Activated CD8-positive, alpha-beta T cell treated with anti-CD3 and anti-CD28 coated beads, Interleukin-2, amount 10 ng/mL, durations not matched to agents 7 days and 5 days (primary cell): ENCODE data around the gene DAPK2. TPM values are rescaled to one million over a fixed set of nuclear protein-coding genes. Genes with fewer than 3 reads are reported as not detected.
"Not testable (repeated sequence)": the region's sequence is repeated elsewhere in the genome, so short reads cannot be mapped to it uniquely, and the experiment has no call there.

Experiments used
- ATAC-seq: fragments of 150-1000 bp; cut with Tn5 transposase; one replicate; pipeline ENCODE4 v1.10.0; 2021; ENCODE audit warnings: moderate library complexity
- CTCF ChIA-PET: fragments of 350-600 bp; sonication (Branson Sonifier 250); formaldehyde crosslinking; loops from one replicate; lab custom pipeline; 2021; ENCODE audit warnings: antibody characterized with exemption; lab: Charles Lee
- POLR2A ChIA-PET: fragments of 350-600 bp; sonication (Branson Sonifier 250); formaldehyde crosslinking; loops from one replicate; lab custom pipeline; 2021; ENCODE audit warnings: antibody characterized with exemption; lab: Charles Lee
- DNase-seq: peaks from one replicate; pipeline ENCODE4 v3.0.0-alpha.2; 2020
- H3K27ac Mint-ChIP-seq: one replicate; pipeline ENCODE4 v1.8.0; 2021; ENCODE audit warnings: mild to moderate bottlenecking, mixed read lengths
- H3K27me3 Mint-ChIP-seq: one replicate; pipeline ENCODE4 v1.8.0; 2021; ENCODE audit warnings: low read depth, mixed read lengths
- H3K36me3 Mint-ChIP-seq: one replicate; pipeline ENCODE4 v1.8.0; 2021; ENCODE audit warnings: low read depth, mixed read lengths
- H3K4me1 Mint-ChIP-seq: one replicate; pipeline ENCODE4 v1.8.0; 2021; ENCODE audit warnings: low read depth, mixed read lengths
- H3K4me3 Mint-ChIP-seq: one replicate; pipeline ENCODE4 v1.8.0; 2021; ENCODE audit warnings: mild to moderate bottlenecking, mixed read lengths
- H3K9me3 Mint-ChIP-seq: one replicate; pipeline ENCODE4 v1.8.0; 2022; ENCODE audit warnings: mixed read lengths; ENCODE audit not compliant: insufficient read depth
- total RNA-seq, 2 experiments: library from RNA; stranded (reverse); gene quantifications; one replicate each; pipeline ENCODE4 v1.2.3, GENCODE V29; 2021

DAPK2 gene
- total RNA-seq, 2 experiments from 2014 or later: 1.3 to 1.5 TPM

DNA sequence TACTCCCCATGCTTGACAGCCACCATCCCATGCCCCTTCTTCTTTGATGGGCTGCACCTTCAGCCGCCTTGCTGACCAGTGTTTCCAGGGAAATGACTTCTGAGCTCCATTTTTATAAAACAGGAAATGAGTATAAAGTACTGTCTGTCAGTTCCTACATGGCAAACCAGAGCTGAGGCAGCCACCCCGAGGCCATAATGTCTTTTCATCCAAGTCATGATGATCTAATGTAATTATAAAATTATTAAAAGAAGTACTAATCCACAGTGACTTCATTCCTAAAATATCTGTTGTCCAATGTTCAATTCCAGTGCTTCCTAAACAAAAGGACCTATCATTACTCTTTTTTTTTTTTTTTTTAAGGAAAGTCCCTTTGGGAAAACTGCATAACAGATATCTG, 137.3 kb downstream of the DAPK2 start:
- H3K4me1 Mint-ChIP-seq: peaks cover 30% of the 10 kb centered on the region
- ATAC-seq (no peak), DNase-seq (no peak)
- no peaks in the 10 kb centered on the region for H3K27me3 Mint-ChIP-seq
- H3K27ac Mint-ChIP-seq: no peak overlapping the region
- no peaks in the 10 kb centered on the region for H3K36me3 Mint-ChIP-seq
- CTCF ChIA-PET: interaction anchor here (1.3 to 2.4 kb wide), 4 partner anchors 12 to 101 kb away, joined by 3 to 7 read pairs (median 6); no protein-coding TSS in a partner anchor
- no peak overlapping the region for H3K4me3 Mint-ChIP-seq
- no peaks in the 10 kb centered on the region for H3K9me3 Mint-ChIP-seq
- POLR2A ChIA-PET: no interaction called here

DNA sequence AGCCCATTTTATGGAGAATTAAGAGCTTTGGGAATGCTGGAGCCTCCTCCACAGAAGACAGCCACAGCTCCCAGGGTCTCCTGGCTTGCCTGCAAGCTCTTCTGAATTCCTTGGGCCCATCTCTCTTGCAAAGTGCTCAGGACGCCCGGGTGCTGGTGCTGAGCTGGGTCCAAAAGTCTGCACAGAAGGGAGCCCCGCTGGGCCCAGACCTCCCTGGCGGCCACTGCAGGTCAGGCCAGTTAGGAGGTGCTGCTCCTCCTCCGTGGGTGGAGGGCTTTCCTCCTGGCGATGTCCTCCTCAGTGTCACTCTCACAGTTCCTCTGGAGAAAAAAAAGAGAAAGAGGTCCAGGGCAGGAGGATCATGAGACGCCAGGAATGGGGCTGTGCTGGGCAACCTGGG, 138.0 kb downstream of the DAPK2 start:
- no peaks in the 10 kb centered on the region for H3K36me3 Mint-ChIP-seq
- ATAC-seq (no peak), DNase-seq (no peak)
- H3K9me3 Mint-ChIP-seq: no peaks in the 10 kb centered on the region
- peaks cover 30% of the 10 kb centered on the region for H3K4me1 Mint-ChIP-seq
- no peak overlapping the region for H3K27ac Mint-ChIP-seq
- H3K4me3 Mint-ChIP-seq: no peak overlapping the region
- ChIA-PET CTCF (interaction anchor here (1.3 to 2.4 kb wide), 3 partner anchors 13 to 37 kb away, joined by 6 to 7 read pairs (median 7); no protein-coding TSS in a partner anchor), POLR2A (no interaction called here)
- H3K27me3 Mint-ChIP-seq: no peaks in the 10 kb centered on the region

DNA sequence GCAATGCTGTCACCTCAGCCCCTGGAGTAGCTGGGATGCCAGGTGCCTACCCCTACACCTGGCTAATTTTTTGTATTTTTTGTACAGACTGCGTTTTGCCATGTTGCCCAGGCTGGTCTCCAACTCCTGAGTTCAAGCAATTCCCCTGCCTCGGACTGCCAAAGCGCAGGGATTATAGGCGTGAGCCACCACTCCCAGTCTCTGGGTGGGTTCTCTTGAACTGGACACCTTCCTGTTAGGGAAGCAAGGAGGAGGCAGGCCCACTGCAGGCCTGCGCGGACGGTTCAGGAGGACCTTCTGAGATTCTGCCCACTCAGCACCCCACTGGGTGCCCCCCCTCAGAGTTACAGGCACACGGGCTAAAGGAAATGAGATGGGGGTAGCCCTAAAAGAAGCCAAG, 138.8 kb downstream of the DAPK2 start:
- ChIA-PET CTCF (interaction anchor here (0.8 to 2.3 kb wide), 4 partner anchors 12 to 38 kb away, joined by 3 to 16 read pairs (median 4); no protein-coding TSS in a partner anchor), POLR2A (interaction anchor here (2.8 kb wide), 1 partner anchor 14 kb away, joined by 7 read pairs; no protein-coding TSS in a partner anchor)
- Mint-ChIP-seq H3K4me3 (no peak overlapping the region), H3K27me3 (no peaks in the 10 kb centered on the region), H3K4me1 (peaks cover 30% of the 10 kb centered on the region), H3K36me3 (no peaks in the 10 kb centered on the region), H3K27ac (peak overlapping the region; percentile 88), H3K9me3 (no peaks in the 10 kb centered on the region)
- DNase-seq (no peak), ATAC-seq (no peak)

DNA sequence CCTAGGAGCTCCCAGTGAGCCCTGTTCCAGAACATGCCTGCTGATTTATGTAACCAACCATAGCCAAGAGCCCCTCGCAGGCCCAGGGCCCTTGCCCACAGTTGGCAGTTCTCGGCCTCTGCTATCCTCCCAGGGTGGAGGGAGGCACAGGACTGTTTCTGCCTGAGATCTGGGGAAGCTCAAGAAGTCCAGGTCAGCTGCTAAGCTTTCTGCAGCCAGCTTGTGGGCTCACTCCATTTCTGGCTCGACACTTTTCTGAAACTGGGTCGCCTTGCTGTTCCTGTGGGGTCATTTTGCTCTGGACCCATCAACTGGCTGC, 140.1 kb downstream of the DAPK2 start:
- CTCF ChIA-PET: interaction anchor here (1.1 to 2.3 kb wide), 4 partner anchors 14 to 154 kb away, joined by 3 to 16 read pairs (median 5); no protein-coding TSS in a partner anchor
- H3K36me3 Mint-ChIP-seq: no peaks in the 10 kb centered on the region
- peaks cover 27% of the 10 kb centered on the region for H3K4me1 Mint-ChIP-seq
- no peak overlapping the region for H3K4me3 Mint-ChIP-seq
- DNase-seq (no peak), ATAC-seq (peak; percentile 61)
- POLR2A ChIA-PET: interaction anchor here (2.8 kb wide), 1 partner anchor 12 kb away, joined by 7 read pairs; no protein-coding TSS in a partner anchor
- H3K9me3 Mint-ChIP-seq: no peaks in the 10 kb centered on the region
- H3K27me3 Mint-ChIP-seq: no peaks in the 10 kb centered on the region
- peak overlapping the region; percentile 88 for H3K27ac Mint-ChIP-seq

DNA sequence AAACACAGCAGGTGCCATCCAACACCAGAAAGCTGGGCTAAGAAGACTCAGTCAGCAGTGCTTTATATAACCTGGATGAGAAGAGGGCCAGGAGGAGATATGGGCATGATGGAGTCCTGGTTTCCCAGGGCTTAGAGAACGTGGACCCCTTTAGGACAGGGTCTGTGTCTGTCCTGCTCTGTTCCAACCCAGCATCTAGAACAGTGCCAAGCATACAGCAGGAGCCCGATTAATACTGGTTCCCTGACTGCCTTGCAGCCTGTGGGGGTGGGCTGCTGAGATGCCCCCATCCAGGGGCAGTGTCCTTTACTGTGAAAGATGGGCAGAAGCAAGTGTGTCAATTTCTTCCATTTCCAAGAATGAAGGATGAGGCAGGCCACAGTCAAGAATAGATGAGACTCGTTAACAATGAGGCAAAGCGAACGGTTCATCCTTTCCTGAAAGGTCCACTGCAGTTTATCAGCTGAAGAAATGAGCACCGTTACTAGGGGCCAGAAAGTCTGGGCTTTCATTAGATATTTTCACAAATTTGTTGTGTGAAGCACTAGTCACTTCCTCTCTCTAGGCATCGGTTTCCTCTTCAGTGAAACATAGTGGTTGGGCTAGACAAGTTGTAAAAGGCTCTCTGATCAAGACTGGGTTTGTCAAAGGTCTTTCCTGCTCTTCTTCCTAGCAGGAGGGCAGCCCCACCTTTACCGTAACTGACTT, 140.6 kb downstream of the DAPK2 start:
- ChIA-PET POLR2A (interaction anchor here (2.8 kb wide), 1 partner anchor 12 kb away, joined by 7 read pairs; no protein-coding TSS in a partner anchor), CTCF (interaction anchor here (1.0 to 2.3 kb wide), 7 partner anchors 9 to 162 kb away, joined by 3 to 16 read pairs (median 4); no protein-coding TSS in a partner anchor)
- Mint-ChIP-seq H3K27me3 (no peaks in the 10 kb centered on the region), H3K4me3 (no peak overlapping the region), H3K27ac (peak overlapping the region; percentile 88), H3K36me3 (no peaks in the 10 kb centered on the region), H3K4me1 (peaks cover 27% of the 10 kb centered on the region), H3K9me3 (no peaks in the 10 kb centered on the region)
- peak; percentile 40 for DNase-seq
- peak; percentile 83 for ATAC-seq

DNA sequence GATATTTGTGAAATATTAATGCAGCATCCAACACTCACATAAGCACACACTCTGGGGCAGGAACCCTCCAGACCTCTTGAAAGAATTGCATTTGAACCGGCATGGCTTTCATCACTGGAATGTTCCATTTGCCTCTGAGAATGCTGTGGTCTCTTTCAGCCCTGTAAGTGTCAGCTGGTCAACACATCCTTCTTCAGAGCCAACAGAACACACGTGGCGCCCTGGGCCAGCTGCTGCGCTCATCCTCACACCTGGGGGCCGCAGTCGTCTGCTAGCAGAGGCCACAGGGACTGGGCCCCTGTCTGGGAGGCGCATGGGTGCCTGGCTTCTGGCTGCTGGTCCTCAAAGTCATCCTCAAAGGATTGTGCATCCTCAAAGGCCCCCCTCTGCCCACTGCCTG, 141.2 kb downstream of the DAPK2 start:
- H3K4me1 Mint-ChIP-seq: peaks cover 32% of the 10 kb centered on the region
- no peak for ATAC-seq

DNA sequence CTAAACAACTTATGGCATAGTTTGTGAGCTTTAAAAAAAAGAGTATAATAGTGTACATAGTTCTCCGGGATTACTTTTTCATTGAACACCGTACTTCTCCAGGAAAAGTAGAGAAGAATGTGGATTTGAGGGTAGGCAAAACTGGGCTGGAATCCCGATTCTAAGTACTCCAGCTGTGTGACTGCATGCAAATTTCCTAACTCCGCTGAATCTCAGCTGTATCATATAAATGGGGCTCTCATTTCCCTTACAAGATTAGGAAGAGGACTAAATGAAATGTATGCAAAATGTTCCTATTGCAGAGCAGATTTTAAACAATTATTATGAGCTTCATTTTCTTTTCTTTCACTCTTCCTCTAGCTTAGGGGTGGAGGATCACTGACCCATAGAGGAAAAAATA, 142.2 kb downstream of the DAPK2 start:
- Mint-ChIP-seq H3K4me3 (no peak overlapping the region), H3K36me3 (no peaks in the 10 kb centered on the region), H3K27me3 (no peaks in the 10 kb centered on the region), H3K9me3 (no peaks in the 10 kb centered on the region), H3K27ac (no peak overlapping the region), H3K4me1 (peaks cover 43% of the 10 kb centered on the region)
- ATAC-seq: no peak
- CTCF ChIA-PET: interaction anchor here (1.0 to 1.9 kb wide), 4 partner anchors 13 to 152 kb away, joined by 3 to 10 read pairs (median 5); no protein-coding TSS in a partner anchor
- no peak for DNase-seq
- POLR2A ChIA-PET: interaction anchor here (0.6 kb wide), 1 partner anchor 306 kb away, joined by 3 read pairs; no protein-coding TSS in a partner anchor

More for the DNA sequence above, 141.2 kb downstream of the DAPK2 start:
- H3K9me3 Mint-ChIP-seq: no peaks in the 10 kb centered on the region
- ChIA-PET CTCF (interaction anchor here (1.0 to 2.3 kb wide), 6 partner anchors 9 to 163 kb away, joined by 3 to 16 read pairs (median 5); no protein-coding TSS in a partner anchor), POLR2A (interaction anchor here (2.8 kb wide), 1 partner anchor 11 kb away, joined by 7 read pairs; no protein-coding TSS in a partner anchor)
- no peak for DNase-seq
- H3K27me3 Mint-ChIP-seq: no peaks in the 10 kb centered on the region
- no peak overlapping the region for H3K4me3 Mint-ChIP-seq
- peak overlapping the region; percentile 88 for H3K27ac Mint-ChIP-seq
- H3K36me3 Mint-ChIP-seq: no peaks in the 10 kb centered on the region

DNA sequence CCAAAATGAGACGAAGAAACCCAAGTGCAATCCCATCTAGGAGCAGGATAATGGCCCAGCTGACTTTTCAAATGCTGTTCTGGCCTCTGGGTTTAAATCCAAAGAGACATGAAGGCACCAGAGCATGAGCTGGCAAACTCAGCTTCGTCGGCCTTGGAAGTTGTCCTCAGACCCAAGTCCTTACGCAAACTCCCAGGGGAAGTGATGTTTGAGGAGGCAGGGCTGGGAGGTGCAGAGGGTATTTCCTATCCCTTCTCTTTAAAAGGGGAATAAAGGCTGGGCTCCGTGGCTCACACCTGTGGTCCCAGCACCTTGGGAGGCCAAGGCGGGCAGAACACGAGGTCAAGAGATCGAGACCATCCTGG, 143.6 kb downstream of the DAPK2 start:
- H3K27ac Mint-ChIP-seq: no peak overlapping the region
- CTCF ChIA-PET: interaction anchor here (1.3 to 1.6 kb wide), 3 partner anchors 9 to 13 kb away, joined by 3 to 5 read pairs (median 4); no protein-coding TSS in a partner anchor
- no peaks in the 10 kb centered on the region for H3K36me3 Mint-ChIP-seq
- ATAC-seq: no peak
- no peak for DNase-seq
- no peaks in the 10 kb centered on the region for H3K9me3 Mint-ChIP-seq
- no peaks in the 10 kb centered on the region for H3K27me3 Mint-ChIP-seq
- no peak overlapping the region for H3K4me3 Mint-ChIP-seq
- POLR2A ChIA-PET: no interaction called here
- H3K4me1 Mint-ChIP-seq: peaks cover 51% of the 10 kb centered on the region

DNA sequence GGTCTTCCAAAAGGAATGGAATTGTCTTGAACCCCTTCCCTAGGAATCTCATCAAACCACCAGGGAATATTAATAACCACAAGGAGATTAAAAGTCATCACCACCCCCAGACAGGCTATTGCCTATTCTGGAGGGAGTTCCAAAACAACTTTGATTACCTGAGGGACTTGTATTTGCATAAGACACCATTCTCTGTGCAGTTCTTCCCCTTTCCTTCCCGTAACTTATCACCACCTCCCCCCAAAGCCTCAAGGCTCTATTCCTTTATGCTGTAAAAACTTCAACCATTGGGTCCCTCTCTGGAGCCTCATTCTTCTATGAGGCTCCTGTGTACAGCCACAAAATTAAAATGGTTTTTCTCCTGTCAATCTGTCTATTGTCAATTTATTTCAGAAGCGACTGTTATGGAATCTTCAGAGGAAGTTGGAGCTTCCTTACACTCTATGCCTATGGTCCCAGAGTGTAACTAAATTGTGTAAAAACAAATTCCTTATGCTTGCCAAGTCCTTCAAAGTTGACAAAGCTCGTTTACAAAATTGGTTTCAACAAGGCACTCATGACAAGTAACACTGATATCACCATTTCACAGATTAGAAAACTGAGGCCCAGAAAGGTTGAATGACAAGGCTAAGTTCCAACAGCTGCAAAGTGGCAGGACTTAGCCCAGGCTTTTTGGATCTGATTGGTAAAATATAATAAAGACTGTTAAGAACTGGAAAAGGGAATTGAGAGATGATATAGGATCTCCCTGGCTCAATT, 144.2 kb downstream of the DAPK2 start:
- Mint-ChIP-seq H3K36me3 (no peaks in the 10 kb centered on the region), H3K27me3 (no peaks in the 10 kb centered on the region), H3K4me1 (peaks cover 54% of the 10 kb centered on the region), H3K27ac (no peak overlapping the region), H3K9me3 (no peaks in the 10 kb centered on the region), H3K4me3 (no peak overlapping the region)
- no peak for ATAC-seq
- ChIA-PET POLR2A (interaction anchor here (1.3 kb wide), 1 partner anchor 10 kb away, joined by 4 read pairs; no protein-coding TSS in a partner anchor), CTCF (interaction anchor here (1.3 to 1.6 kb wide), 3 partner anchors 8 to 12 kb away, joined by 3 to 5 read pairs (median 4); no protein-coding TSS in a partner anchor)
- DNase-seq: no peak

DNA sequence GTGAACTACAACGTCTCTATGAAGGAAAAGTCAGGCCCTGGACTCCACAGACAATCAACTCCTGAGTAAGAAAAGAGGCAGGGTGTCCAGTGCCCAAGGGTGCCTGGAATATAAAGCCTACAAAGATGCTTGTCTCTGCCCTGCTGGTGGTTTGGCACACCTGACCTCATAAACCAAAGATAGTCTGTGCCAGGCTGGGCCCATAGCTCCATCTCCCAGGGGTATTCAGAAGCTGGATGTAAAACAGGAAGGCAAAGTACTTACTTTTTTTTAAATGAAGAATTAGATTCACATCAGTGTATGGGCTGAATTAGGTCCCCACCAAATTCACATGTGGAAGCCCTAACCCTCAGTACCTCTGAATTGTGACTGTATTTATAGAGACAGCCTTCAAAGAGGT, 146.0 kb downstream of the DAPK2 start:
- Mint-ChIP-seq H3K4me3 (no peak overlapping the region), H3K9me3 (no peaks in the 10 kb centered on the region), H3K4me1 (peaks cover 54% of the 10 kb centered on the region), H3K36me3 (no peaks in the 10 kb centered on the region), H3K27me3 (no peaks in the 10 kb centered on the region), H3K27ac (peak overlapping the region; percentile 46)
- ChIA-PET CTCF (interaction anchor here (0.8 kb wide), 1 partner anchor 62 kb away, joined by 3 read pairs; no protein-coding TSS in a partner anchor), POLR2A (interaction anchor here (0.5 kb wide), 1 partner anchor 32 kb away, joined by 6 read pairs; no protein-coding TSS in a partner anchor)
- DNase-seq (no peak), ATAC-seq (no peak)

DNA sequence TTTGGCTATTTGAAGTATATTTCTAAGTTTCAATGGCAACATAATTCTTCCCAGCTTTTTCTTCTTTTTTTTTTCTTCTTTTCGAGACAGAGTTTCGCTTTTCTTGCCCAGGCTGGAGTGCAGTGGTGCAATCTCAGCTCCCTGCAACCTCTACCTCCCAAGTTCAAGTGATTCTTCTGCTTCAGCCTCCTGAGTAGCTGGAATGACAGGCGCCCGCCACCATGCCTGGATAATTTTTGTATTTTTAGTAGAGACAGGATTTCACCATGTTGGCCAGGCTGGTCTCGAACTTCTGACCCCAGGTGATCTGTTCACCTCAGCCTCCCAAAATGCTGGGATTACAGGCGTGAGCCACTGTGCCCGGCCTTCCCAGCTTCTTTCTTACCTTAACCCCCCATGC, 146.7 kb downstream of the DAPK2 start:
- CTCF ChIA-PET: interaction anchor here (0.8 to 1.2 kb wide), 3 partner anchors 10 to 168 kb away, joined by 3 read pairs; no protein-coding TSS in a partner anchor
- H3K4me3 Mint-ChIP-seq, POLR2A ChIA-PET, ATAC-seq, DNase-seq, H3K27me3 Mint-ChIP-seq, H3K9me3 Mint-ChIP-seq, H3K36me3 Mint-ChIP-seq: not testable (repeated sequence)
- H3K4me1 Mint-ChIP-seq: peaks cover 57% of the 10 kb centered on the region
- H3K27ac Mint-ChIP-seq: peak overlapping the region; percentile 7
